GM12878 (cell line): ENCODE results near the gene SHROOM3.

ENCODE experiments used
- BHLHE40 ChIP-seq, 2 experiments: fragments of 450-650 bp in 1 of 2; IDR thresholded peaks; 2 replicates each; pipeline ENCODE4 v1.6.1; 2011 to 2017; ENCODE audit warnings: low read depth in 2 of 2, borderline replicate concordance in 1 of 2, improper control_type of control experiment in 1 of 2, low read length in 1 of 2, mild to moderate bottlenecking in 1 of 2
- CHD4 ChIP-seq: fragments of 200-600 bp; sonication (generic); IDR thresholded peaks from 2 replicates; pipeline ENCODE4 v1.6.1; 2016; ENCODE audit warnings: mild to moderate bottlenecking
- MXI1 ChIP-seq: fragments of 150-350 bp; IDR thresholded peaks from 2 replicates; pipeline ENCODE4 v1.6.1; 2011; ENCODE audit warnings: low read depth, mild to moderate bottlenecking, inconsistent platforms, low read length, improper control_type of control experiment
- POLR2A ChIP-seq: IDR thresholded peaks from 2 replicates; pipeline ENCODE4 v1.6.1; 2011; ENCODE audit warnings: low read depth, mild to moderate bottlenecking, low read length
- USF1 ChIP-seq: IDR thresholded peaks from 2 replicates; pipeline ENCODE4 v1.6.1; 2011; ENCODE audit warnings: borderline replicate concordance, low read depth, mild to moderate bottlenecking, moderate library complexity, mixed read lengths, low read length; ENCODE audit not compliant: insufficient read depth; ENCODE audit errors: extremely low read length

- TF ChIP-seq POLR2A (no peak), CHD4 (no peak), MXI1 (no peak), USF1 (no peak), BHLHE40 (IDR thresholded peaks at IDR 0.05; ENCODE audit: borderline replicate concordance in 1 of 2, low read depth in 2 of 2, low read length in 1 of 2) (no peak)
Observed at GRCh38 chr4:76582817-76583087, 147.7 kb downstream of the SHROOM3 start.
